NCI-H226 (cell line): Measurements from ENCODE around the gene FAM222A.
A peak's percentile ranks its signal among the peaks of the same experiment; 100 is the strongest.

Source experiments
- DNase-seq: peaks from one replicate; pipeline ENCODE4 v3.0.0-alpha.2; 2015

Gene FAM222A

DNA sequence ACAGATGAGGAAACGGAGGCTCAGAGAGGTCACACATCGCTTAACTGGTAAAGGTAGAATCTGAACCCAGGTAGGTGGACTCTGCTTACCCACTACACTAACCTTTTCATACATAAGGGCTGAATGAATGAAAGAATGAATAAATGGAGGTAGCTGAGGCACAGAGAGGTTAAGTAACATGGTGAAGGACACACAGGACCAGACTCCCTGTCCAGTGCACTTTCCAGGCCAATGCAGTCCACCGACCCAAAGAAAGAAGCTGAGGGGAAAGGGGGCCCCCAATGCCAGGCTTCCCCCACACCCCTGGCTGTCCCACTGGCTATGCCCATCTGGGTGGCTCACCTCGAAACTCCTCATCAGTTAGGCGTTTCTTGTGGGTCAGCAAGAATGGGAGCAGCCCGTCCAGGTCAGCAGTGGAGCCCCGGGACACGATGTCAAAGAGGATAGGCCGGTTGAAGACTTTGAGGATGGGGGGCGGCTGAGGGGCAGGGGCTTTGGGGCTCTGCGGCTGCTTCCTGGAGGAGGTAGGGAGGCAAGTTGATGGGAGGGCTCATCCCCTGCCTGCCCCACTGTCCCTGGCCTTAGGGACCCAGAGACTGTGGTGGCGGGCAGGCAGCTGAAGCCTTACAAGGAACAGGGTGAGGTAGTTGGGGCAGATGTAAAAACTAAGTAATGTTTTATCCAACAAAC lies 94.5 kb downstream of the FAM222A start:
- DNase-seq = no peak

DNA sequence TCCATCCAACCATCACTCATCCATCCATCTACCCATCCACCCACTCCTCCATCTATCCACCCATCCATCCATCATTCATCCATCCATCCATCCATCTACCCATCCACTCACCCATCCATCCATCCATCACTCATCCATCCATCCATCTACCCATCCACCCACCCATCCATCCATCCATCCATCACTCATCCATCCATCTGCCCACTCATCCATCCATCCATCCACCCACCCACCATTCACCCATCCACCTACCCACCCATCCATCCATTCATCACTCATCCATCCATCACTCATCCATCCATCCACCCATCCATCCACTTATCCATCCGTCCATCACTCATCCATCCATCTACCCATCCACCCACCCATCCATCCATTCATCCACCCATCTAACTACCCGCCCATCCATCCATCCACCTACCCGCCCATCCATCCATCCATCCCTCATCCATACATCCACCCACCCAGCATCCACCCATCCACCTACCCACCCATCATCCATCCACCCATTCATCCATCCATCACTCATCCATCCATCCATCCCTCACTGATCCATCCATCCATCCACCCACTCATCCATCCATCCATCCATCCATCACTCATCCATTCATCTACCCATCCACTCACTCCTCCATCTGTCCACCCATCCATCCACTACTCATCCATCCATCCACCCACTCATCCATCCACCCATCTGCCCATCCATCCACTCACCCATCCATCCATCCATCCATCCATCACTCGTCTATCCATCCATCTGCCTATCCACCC lies 95.4 kb downstream of the FAM222A start:
- DNase-seq = no peak

DNA sequence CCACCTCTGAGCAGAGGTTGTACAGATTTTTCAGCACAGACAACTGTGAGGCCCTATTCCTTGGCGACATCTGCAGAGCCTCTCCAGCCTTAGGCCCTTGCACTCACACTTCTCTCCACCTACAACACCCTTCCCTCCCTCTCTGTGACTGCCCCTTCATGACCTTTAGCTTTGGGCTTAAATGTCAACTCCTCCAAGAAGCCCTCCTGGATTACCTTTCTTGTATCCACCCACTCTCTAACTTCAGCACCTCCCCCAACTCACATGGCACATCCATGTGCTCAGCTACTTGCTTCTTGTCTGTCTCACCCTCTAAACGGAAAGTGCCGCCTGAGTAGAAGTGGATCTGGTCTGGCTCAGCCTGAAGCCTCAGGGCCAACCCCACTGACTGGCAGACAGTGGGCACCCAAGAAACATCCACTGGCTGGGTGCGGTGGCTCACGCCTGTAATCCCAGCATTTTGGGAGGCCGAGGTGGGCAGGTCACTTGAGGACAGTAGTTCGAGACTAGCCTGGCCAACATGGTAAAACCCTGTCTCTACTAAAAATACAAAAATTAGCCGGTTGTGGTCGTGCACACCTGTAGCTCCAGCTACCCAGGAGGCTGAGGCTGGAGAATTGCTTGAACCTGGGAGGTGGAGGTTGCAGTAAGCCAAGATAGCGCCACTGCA lies 97.5 kb downstream of the FAM222A start:
- DNase-seq = no peak

DNA sequence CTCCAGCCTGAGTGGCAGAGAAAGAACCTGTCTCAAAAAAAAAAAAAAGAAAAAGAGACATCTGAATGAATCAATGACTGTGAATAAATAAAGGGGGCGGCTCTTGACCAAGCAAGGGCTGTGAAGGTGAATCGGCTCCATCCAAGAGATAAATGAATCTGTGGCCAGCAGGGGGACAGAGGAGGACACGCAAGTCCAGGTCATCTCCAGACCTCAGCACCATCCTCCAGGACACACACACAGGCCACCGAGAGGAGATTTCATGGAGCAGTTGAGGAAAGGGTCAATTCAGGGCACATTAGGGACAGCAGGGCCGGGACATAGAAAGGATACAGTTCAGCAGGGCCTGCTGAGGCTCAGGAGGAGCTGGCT lies 98.0 kb downstream of the FAM222A start:
- no peak for DNase-seq

DNA sequence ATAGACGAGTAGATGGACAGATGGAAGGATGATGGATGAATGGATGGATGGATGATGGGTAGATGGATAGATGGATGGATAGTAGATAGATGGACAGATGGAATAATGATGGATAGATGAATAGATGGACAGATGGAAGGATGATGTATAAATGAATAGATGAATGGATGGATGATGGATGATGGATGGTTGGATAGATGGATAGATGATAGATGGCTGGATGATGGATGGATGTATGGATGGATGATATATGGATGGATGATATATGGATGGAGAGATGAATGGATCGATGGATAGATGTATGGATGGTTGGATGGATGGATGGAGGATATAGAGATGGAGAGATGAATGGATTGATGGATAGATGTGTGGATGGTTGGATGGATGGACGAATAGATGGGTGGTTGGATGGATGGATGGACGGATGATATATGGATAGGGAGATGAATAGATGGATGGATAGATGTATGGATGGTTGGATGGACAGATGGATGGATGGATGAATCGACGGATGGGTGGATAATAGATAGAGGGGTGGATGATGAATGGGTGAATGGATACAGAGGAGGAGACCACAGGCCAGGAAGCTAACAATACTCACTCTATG lies 100.3 kb downstream of the FAM222A start:
- DNase-seq = no peak

DNA sequence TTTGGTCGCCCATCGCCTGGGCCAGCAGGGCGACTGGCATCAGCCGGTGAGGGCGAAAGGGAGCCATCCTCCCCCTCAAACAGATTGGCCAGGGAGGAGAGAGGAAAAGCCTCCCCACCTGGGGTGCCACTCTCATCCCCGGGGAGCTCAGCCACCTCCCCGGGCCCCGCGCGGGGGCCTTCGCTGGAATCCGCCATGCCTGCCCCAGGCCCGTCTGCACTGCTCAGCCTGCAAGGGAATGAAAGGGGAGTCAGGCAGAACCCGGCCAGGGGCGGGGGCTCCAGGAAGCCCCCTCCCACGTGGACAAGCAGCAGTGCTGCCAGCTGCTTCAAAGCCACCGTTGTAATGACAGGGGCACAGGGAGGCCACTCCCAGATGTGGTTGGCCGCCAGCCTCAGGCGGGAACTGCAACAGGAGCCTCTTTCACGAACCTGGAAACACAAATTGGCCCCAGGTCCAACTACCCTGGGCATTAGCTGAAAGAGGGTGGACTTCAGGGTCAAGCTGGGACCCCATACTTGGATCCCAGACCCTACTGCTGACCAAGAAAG lies 101.0 kb downstream of the FAM222A start:
- DNase-seq = no peak

DNA sequence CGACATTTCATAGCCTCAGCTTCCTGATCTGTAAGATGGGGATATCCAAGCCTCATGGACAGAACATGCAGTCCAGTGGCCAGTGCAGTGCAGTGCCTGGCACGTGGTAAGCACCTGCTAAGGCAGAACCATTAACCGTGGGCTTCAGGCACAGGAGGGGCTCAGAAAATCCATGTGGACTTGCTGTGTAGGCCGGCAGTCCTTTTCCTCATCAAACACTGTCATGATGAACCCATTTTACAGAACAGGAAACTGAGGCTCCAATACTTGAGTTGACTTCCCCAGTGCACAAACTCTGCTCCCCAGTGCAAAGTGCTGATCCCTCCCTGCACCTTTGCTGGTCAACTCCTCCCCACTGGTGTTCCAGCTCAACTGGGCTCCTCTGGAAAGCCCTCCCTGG lies 101.6 kb downstream of the FAM222A start:
- DNase-seq = no peak

DNA sequence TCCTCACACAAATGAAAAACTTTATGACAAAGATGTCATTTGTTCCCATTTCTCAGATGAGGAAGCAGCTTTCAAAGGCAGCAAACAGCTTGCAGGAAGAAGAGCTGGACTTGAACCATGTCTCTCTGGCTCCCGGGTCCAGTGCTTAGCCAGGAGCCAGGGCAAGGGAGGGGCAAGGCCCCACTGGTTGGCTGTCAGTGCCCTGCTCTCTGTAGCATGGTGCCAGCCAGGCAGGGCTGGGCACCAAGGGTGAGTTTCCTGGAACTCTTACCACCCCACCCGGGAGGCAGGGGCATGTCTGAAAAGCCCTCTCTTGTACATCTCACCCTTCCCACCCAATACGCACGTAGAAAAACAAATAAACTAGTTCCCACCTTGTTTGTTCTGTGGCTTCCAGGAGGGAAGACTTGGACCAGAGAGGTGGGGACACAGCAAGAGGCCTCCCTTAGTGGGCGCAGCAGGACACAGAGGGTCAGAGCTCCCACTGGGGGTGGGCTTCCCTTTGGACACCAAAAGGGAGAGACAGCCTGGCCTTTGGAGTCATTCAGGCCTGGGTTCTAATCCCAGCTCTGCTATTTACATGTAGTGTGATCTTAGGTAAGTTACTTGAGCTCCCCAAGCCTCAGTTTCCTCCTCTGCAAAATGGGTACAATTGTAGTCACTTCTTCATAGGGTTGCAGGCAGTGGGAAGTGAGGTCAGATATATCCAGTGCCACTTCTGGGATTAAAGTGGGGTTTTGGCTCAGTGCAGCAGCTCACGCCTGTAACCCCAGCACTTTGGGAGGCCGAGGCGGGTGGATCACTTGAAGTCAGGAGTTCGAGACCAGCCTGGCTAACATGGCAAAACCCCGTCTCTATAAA lies 102.4 kb downstream of the FAM222A start:
- no peak for DNase-seq

DNA sequence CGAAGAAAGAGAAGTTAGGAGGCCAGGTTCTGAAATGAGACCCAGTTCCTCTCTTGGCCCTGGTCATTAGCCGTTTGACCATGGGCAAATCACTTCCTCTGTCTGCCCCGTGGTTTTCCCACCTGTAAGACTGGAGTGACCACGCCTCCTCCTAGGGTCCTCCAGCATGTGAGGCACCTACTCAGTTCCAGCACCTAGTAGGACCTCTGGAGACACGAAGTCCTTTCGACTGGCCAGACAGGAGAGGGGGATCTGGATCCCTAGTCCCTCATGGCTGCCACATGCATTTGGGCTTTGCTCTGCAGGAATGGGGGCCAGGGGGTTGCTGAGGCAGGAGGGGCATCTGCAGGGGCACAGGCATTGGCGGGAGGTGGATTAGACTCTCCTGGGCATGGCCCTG lies 103.2 kb downstream of the FAM222A start:
- DNase-seq = no peak

DNA sequence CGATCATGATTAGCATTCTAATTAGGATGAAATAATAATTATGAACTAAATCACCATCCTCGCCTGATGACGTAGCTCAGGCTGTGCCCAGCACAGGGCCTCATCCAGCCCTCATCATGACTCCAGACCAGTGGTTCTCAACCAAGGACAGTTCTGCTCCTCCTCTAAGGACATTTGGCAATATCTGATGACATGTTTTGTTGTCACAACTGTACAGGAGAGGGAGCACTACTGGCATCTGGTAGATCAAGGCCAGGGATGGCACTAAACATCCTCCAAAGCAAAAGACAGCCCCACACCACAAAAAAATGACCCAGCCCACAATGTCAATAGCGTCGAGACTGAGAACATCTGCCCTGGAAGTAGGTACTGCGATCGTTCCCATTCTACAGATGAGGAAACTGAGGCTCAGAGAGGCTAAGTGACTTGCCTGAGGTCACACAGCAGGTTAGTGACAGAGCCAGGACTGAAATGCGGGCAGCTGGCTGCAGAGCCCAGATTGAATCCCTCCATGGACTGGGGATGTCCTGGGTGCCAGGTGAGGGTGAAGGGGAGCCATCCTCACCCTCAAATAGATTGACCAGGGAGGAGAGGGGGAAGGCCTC lies 104.1 kb downstream of the FAM222A start:
- no peak for DNase-seq

DNA sequence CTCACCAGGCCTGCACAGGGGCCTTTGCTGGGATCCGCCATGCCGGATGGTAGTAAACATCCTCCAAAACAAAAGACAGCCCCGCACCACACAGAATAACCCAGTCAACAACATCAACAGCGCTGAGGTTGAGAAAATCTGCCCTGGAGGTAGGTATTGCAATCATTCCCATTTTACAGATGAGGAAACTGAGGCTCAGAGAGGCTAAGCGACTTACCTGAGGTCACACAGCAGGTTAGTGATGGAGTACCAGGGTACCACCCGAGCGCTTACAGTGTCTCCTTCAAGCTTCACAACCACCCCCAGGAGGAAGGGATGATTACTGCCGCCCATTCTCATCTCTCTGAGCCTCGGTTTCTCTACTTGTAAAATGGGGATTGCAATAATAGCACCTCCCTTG lies 104.6 kb downstream of the FAM222A start:
- DNase-seq = no peak

DNA sequence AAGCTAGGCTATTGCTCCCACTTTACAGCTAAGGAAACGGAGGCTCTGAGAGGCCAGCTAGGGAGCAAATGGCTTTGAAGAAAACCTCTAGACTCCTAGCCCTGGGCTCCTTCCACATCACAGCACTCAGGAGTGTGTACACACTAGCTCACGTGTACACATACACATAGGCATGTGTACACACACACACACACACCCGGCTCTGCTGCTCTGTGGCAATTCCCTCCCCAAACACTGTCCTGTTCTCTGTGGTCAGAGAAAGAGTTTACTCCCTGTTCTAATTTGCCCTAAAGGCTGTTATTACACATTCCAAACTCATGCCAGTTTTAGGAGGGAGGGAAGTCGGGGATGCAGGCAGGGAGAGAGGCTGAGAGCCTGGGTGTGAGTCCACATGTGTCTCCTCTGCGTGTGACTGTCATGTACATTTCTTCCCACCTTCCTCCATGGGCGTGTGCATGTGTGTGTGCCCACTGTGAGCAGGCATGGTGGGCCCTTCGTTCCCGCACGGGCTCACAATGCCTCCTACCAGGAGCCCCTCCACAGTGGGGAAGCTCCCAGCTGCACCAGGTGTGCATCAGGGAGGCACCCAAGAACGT lies 105.4 kb downstream of the FAM222A start:
- DNase-seq = peak; percentile 80
